Tibial nerve (tissue), 4 donors: ENCODE results near the gene RPL19. TPM values are rescaled to one million over a fixed set of nuclear protein-coding genes. Genes with fewer than 3 reads are reported as not detected.

ENCODE experiments used
- DNase-seq, 2 donors: peaks; one replicate each; pipeline ENCODE4 v3.0.0-alpha.2; 2019; ENCODE audit warnings: low spot score in 2 of 2
- H3K27ac ChIP-seq, 4 donors: fragments of 200-600 bp; sonication (generic) in 3 of 4; one replicate each; pipeline ENCODE4 v1.5.1; 2017 to 2019; ENCODE audit warnings: mild to moderate bottlenecking in 1 of 4
- H3K27me3 ChIP-seq, 2 donors: fragments of 200-600 bp; sonication (generic) in 1 of 2; one replicate each; pipeline versions ENCODE4 v1.5.1 to v1.6.0; 2017 to 2019
- H3K36me3 ChIP-seq, 3 donors: fragments of 200-600 bp; sonication (generic); one replicate each; pipeline ENCODE4 v1.5.1; 2018 to 2019
- H3K4me1 ChIP-seq, 4 donors: fragments of 200-600 bp; sonication (generic) in 3 of 4; one replicate each; pipeline ENCODE4 v1.5.1; 2017 to 2019
- H3K4me3 ChIP-seq, 4 donors: fragments of 200-600 bp; sonication (generic) in 3 of 4; one replicate each; pipeline ENCODE4 v1.5.1; 2017 to 2019; ENCODE audit warnings: mild to moderate bottlenecking in 1 of 4, moderate library complexity in 1 of 4
- H3K9me3 ChIP-seq, 4 donors: fragments of 200-600 bp; sonication (generic) in 3 of 4; one replicate each; pipeline ENCODE4 v1.5.1; 2017 to 2019
- CTCF ChIP-seq, 5 experiments: fragments of 200-600 bp in 3 of 5; fragments of 450-650 bp in 2 of 5; sonication (generic) in 3 of 5; IDR thresholded peaks; one replicate each; pipeline ENCODE4 v1.5.1; 2016 to 2019; ENCODE audit warnings: antibody characterized with exemption in 5 of 5, mild to moderate bottlenecking in 3 of 5, moderate library complexity in 2 of 5
- EP300 ChIP-seq, 2 donors: sonication (generic); formaldehyde crosslinking; IDR thresholded peaks; one replicate each; pipeline ENCODE4 v1.6.1; 2017; ENCODE audit warnings: antibody characterized with exemption in 2 of 2, mild to moderate bottlenecking in 1 of 2
- POLR2A ChIP-seq, 2 donors: fragments of 450-650 bp; IDR thresholded peaks; one replicate each; pipeline ENCODE4 v1.6.1; 2017; ENCODE audit warnings: antibody characterized with exemption in 2 of 2, mild to moderate bottlenecking in 2 of 2, moderate library complexity in 2 of 2
- WGBS, 2 donors: methylation state at CpG; one replicate each; pipeline ENCODE4 v1.1.5; 2018; 5-methylcytosine and 5-hydroxymethylcytosine counted together
- total RNA-seq, 4 donors: library from RNA; depleted of rRNA; stranded (reverse); fragments of >200 nt; gene quantifications; one replicate each; pipeline ENCODE4 v1.1.0, GENCODE V29; 2016

The RPL19 gene
- total RNA-seq, 4 donors from 2014 or later: 2,381 to 3,486 (median 2,809) TPM

- H3K9me3 ChIP-seq: no peaks in the 10 kb centered on the region
- H3K36me3 ChIP-seq: peaks cover 0 to 42% (median 34%) of the 10 kb centered on the region in 3 donors
- H3K4me1 ChIP-seq: peaks cover 0 to 39% (median 33%) of the 10 kb centered on the region in 4 donors
- H3K4me3 ChIP-seq: no peak overlapping the region
- 71 to 87% methylated on average over 3 of the region's 3 CpGs for WGBS, 2 donors
- H3K27me3 ChIP-seq: peaks cover 0 to 13% of the 10 kb centered on the region in 2 donors
- no peak overlapping the region for H3K27ac ChIP-seq
- no peak for DNase-seq
- TF ChIP-seq EP300 (IDR thresholded peaks at IDR 0.05) (no peak), POLR2A (IDR thresholded peaks at IDR 0.05) (no peak), CTCF (IDR thresholded peaks at IDR 0.05) (no peak)
Observed at GRCh38 chr17:39205112-39205526, 5.0 kb downstream of the RPL19 start.

- Histone ChIP-seq H3K4me1 (peaks cover 0 to 24% (median 18%) of the 10 kb centered on the region in 4 donors), H3K4me3 (no peak overlapping the region), H3K9me3 (no peaks in the 10 kb centered on the region), H3K27me3 (peaks cover 0 to 22% of the 10 kb centered on the region in 2 donors), H3K27ac (no peak overlapping the region), H3K36me3 (peaks cover 0 to 22% (median 14%) of the 10 kb centered on the region in 3 donors)
- TF ChIP-seq EP300 (IDR thresholded peaks at IDR 0.05): no peak
- TF ChIP-seq POLR2A (IDR thresholded peaks at IDR 0.05): no peak
- TF ChIP-seq CTCF (IDR thresholded peaks at IDR 0.05): no peak
- 47 to 51% methylated on average over 7 of the region's 7 CpGs for WGBS, 2 donors
- no peak for DNase-seq
Observed at GRCh38 chr17:39208136-39208535, 8.1 kb downstream of the RPL19 start.

DNA sequence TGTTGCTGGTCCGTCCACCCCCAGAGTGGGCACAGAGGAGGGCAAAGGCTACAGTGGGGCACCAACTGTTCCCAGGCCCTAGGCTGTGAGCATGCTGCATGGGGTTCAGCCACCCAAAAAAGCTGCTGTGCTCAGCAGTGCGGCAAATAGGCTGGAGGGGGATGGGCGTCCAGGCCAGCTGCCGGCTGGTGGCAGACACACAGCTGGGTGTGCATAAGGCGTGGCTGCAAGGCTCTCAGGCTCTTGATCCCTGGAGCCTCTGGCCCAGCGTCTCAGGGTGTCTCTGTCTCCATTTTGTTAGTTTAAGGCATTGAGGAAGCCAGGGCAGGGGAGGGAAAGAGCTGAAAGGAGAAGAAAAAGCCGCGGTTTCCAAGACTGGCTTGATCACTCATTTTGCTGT, 8.8 kb downstream of the RPL19 start:
- H3K27me3 ChIP-seq: peaks cover 0 to 24% of the 10 kb centered on the region in 2 donors
- H3K4me1 ChIP-seq: peaks cover 0 to 24% (median 18%) of the 10 kb centered on the region in 4 donors
- no peak for DNase-seq
- peaks cover 0 to 15% (median 6%) of the 10 kb centered on the region in 3 donors for H3K36me3 ChIP-seq
- no peak overlapping the region for H3K4me3 ChIP-seq
- 59 to 71% methylated on average over 8 of the region's 8 CpGs for WGBS, 2 donors
- H3K27ac ChIP-seq: peak overlapping the region in 1 of 4 donors; percentile 17
- TF ChIP-seq EP300 (IDR thresholded peaks at IDR 0.05) (no peak), CTCF (IDR thresholded peaks at IDR 0.05) (no peak), POLR2A (IDR thresholded peaks at IDR 0.05) (no peak)
- no peaks in the 10 kb centered on the region for H3K9me3 ChIP-seq

GRCh38 chr17:39209317-39210092, 9.4 kb downstream of the RPL19 start:
- Histone ChIP-seq H3K4me1 (peaks cover 0 to 24% (median 18%) of the 10 kb centered on the region in 4 donors), H3K4me3 (peak overlapping the region; percentile 15 to 43 (median 35))

More at GRCh38 chr17:39209317-39210092, 9.4 kb downstream of the RPL19 start:
- peak overlapping the region in 2 of 4 donors; percentile 22 to 42 for H3K27ac ChIP-seq
- WGBS, 2 donors: 5 to 15% methylated on average over 4 to 33 of the region's 39 CpGs
- peak; percentile 37 to 74 for DNase-seq
- H3K27me3 ChIP-seq: peaks cover 0 to 30% of the 10 kb centered on the region in 2 donors
- peaks cover 0 to 9% (median under 1%) of the 10 kb centered on the region in 3 donors for H3K36me3 ChIP-seq
- no peaks in the 10 kb centered on the region for H3K9me3 ChIP-seq
- TF ChIP-seq POLR2A (IDR thresholded peaks at IDR 0.05): no peak
- no peak for TF ChIP-seq CTCF (IDR thresholded peaks at IDR 0.05)
- peak in 1 of 2 donors; percentile 40 for TF ChIP-seq EP300 (IDR thresholded peaks at IDR 0.05)
